ENCODE results near the gene KIF1C.

- TF ChIP-seq EP300 (IDR thresholded peaks at IDR 0.05) (no peak), CTCF (IDR thresholded peaks at IDR 0.05) (peak in 5 of 7 experiments; percentile 45 to 90 (median 88)), POLR2A (IDR thresholded peaks at IDR 0.05) (no peak), POLR2AphosphoS5 (IDR thresholded peaks at IDR 0.05) (no peak)
These were observed 17.0 kb upstream of the KIF1C start for GRCh38 chr17:4980644-4981216.
